Parathyroid adenoma (tissue), 2 donors: ENCODE data around the gene TM9SF3.

ENCODE experiments used
- H2AFZ ChIP-seq: fragments of 300-600 bp; sonication (generic); one replicate; pipeline ENCODE4 v1.7.0; 2017; ENCODE audit warnings: antibody characterized with exemption, mild to moderate bottlenecking
- H3K27ac ChIP-seq: fragments of 300-600 bp; sonication (generic); one replicate; pipeline ENCODE4 v1.7.0; 2017
- H3K27me3 ChIP-seq: fragments of 300-600 bp; sonication (generic); one replicate; pipeline ENCODE4 v1.7.0; 2017; ENCODE audit warnings: low read length; ENCODE audit not compliant: control insufficient read depth, insufficient read depth
- H3K36me3 ChIP-seq: fragments of 300-600 bp; sonication (generic); one replicate; pipeline ENCODE4 v1.7.0; 2017; ENCODE audit warnings: low read length; ENCODE audit not compliant: control insufficient read depth, insufficient read depth
- H3K4me1 ChIP-seq: fragments of 300-600 bp; sonication (generic); one replicate; pipeline ENCODE4 v1.7.0; 2017; ENCODE audit warnings: control low read depth
- H3K4me2 ChIP-seq: fragments of 300-600 bp; sonication (generic); one replicate; pipeline ENCODE4 v1.7.0; 2017; ENCODE audit warnings: low read length
- H3K4me3 ChIP-seq: fragments of 300-600 bp; sonication (generic); one replicate; pipeline ENCODE4 v1.7.0; 2017; ENCODE audit warnings: low read depth, low read length
- H3K79me2 ChIP-seq: fragments of 300-600 bp; sonication (generic); one replicate; pipeline ENCODE4 v1.7.0; 2017; ENCODE audit warnings: control low read depth
- H3K9ac ChIP-seq: fragments of 300-600 bp; sonication (generic); one replicate; pipeline ENCODE4 v1.7.0; 2017; ENCODE audit warnings: mild to moderate bottlenecking
- H3K9me3 ChIP-seq: fragments of 300-600 bp; sonication (generic); one replicate; pipeline ENCODE4 v1.7.0; 2017; ENCODE audit warnings: low read length; ENCODE audit not compliant: control insufficient read depth
- TF ChIP-seq, protein P1 (sequence below): fragments of 300-600 bp; sonication (generic); IDR thresholded peaks from one replicate; pipeline ENCODE4 v1.7.0; 2017; ENCODE audit warnings: antibody characterized with exemption, mild to moderate bottlenecking
- donor health status: primary hyperparathyroidism.

The TM9SF3 gene

DNA sequence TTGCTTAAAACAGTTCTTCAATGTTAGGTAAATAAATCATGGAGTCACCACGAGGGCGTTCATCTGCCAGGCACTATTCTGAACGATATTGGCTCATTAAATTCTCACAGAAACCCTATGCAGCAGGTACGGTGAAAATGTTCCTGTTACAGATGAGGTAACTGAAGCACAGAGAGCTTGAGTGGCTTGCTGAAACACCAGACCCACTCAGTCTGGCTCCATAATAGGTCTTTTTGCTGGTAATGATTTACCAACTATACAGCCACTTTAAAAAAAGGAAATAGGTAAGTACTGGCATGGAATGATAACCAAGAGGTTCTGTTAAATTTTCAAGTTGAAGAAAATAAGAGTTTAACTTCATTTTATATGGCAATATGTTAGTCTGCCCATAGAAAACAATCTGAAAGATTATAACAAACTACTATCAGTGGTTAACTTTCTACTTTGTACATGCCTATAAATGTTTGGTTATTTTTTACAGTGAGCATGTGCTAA is 1.3 kb upstream of the TM9SF3 start:
- Histone ChIP-seq H3K27ac (peak overlapping the region; percentile 87), H3K9me3 (no peaks in the 10 kb centered on the region), H3K9ac (no peak overlapping the region), H3K27me3 (no peaks in the 10 kb centered on the region), H3K4me3 (peak overlapping the region; percentile 79), H2AFZ (peak overlapping the region; percentile 90), H3K36me3 (no peaks in the 10 kb centered on the region), H3K4me2 (peak overlapping the region; percentile 89), H3K4me1 (peaks cover 12% of the 10 kb centered on the region), H3K79me2 (peaks cover 42% of the 10 kb centered on the region)
- TF ChIP-seq, protein P1, sequence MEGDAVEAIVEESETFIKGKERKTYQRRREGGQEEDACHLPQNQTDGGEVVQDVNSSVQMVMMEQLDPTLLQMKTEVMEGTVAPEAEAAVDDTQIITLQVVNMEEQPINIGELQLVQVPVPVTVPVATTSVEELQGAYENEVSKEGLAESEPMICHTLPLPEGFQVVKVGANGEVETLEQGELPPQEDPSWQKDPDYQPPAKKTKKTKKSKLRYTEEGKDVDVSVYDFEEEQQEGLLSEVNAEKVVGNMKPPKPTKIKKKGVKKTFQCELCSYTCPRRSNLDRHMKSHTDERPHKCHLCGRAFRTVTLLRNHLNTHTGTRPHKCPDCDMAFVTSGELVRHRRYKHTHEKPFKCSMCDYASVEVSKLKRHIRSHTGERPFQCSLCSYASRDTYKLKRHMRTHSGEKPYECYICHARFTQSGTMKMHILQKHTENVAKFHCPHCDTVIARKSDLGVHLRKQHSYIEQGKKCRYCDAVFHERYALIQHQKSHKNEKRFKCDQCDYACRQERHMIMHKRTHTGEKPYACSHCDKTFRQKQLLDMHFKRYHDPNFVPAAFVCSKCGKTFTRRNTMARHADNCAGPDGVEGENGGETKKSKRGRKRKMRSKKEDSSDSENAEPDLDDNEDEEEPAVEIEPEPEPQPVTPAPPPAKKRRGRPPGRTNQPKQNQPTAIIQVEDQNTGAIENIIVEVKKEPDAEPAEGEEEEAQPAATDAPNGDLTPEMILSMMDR: no peak

DNA sequence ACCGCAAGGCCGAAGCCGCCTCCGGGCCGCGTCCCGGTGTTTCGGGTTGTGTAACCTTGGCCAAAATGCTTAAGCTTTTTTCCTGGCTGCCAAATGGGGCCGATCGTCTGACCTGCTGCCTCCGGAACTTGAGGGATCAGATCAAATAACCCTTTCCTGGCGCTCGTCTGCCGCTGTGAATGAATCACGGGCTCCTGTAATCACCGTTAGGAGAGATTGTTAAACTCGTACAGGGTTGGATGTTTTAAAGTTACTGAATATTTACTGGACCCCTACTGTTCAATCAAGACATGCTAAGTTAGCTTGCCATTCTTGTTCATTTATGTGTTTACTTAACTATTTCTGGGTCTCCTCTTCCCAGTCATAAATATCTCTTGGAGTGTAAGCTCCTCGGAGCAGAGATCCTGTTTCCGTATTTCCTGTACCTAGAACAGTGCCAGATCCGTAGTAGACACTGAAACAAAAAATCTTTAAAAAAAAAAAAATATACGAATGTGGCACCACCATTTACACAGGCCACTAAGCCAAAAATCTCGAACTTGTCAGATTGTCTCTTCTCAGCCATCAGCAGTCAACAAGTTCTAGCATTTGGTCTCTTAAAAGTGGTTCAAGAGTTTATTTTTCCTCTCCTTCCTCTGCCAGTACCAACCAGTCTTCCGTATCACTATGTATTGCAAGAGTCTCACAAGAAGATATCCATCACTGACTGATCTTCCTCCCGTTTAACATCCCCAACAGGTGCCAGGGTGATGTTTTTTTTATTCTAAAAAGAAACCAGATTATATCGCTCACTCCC is 650 bp upstream of the TM9SF3 start:
- peak overlapping the region; percentile 87 for H3K27ac ChIP-seq
- H3K4me2 ChIP-seq: peak overlapping the region; percentile 89
- peak overlapping the region; percentile 90 for H2AFZ ChIP-seq
- H3K27me3 ChIP-seq: no peaks in the 10 kb centered on the region
- no peaks in the 10 kb centered on the region for H3K36me3 ChIP-seq
- TF ChIP-seq, protein P1: no peak
- no peaks in the 10 kb centered on the region for H3K9me3 ChIP-seq
- peaks cover 12% of the 10 kb centered on the region for H3K4me1 ChIP-seq
- peak overlapping the region; percentile 56 for H3K9ac ChIP-seq
- H3K4me3 ChIP-seq: peak overlapping the region; percentile 79
- H3K79me2 ChIP-seq: peaks cover 47% of the 10 kb centered on the region

DNA sequence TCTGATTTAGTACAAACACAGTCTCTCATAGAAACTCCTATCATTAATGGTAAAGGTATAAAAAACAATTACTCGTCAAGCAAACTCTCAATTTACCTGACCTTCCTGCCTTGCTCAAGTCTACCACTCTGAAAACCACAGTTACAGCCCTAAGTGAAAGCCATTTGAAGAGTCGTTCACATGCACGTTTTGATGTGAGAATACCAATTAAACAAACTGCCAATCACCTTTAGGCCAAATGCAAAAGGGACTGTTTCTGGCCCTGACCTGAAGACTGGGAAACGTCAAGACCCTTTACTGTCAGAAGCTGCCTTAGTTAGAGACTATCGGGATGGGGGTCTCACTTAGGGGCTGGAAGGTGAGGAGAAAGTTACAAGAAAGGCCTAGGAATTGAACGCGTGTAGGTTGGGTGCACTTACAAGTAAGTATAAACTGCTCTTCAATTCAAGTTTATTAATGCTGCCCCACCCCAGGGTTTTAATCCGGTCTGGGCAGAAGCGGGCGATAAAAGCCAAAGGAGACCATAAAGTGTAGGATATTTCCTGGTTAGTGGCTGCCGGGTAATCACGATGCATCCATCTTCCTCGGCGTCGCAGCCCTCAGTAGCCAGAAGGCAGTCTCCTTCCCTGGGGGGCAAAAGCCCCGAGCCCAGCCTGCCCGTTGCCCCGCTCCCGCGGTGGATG is 935 bp downstream of the TM9SF3 start:
- H3K4me1 ChIP-seq: peaks cover 14% of the 10 kb centered on the region
- TF ChIP-seq, protein P1: no peak
- no peaks in the 10 kb centered on the region for H3K27me3 ChIP-seq
- H3K79me2 ChIP-seq: peaks cover 49% of the 10 kb centered on the region
- H3K4me3 ChIP-seq: peak overlapping the region; percentile 88
- H3K9me3 ChIP-seq: no peaks in the 10 kb centered on the region
- peak overlapping the region; percentile 81 for H2AFZ ChIP-seq
- no peaks in the 10 kb centered on the region for H3K36me3 ChIP-seq
- H3K9ac ChIP-seq: peak overlapping the region; percentile 91
- H3K4me2 ChIP-seq: peak overlapping the region; percentile 85
- H3K27ac ChIP-seq: peak overlapping the region; percentile 87

DNA sequence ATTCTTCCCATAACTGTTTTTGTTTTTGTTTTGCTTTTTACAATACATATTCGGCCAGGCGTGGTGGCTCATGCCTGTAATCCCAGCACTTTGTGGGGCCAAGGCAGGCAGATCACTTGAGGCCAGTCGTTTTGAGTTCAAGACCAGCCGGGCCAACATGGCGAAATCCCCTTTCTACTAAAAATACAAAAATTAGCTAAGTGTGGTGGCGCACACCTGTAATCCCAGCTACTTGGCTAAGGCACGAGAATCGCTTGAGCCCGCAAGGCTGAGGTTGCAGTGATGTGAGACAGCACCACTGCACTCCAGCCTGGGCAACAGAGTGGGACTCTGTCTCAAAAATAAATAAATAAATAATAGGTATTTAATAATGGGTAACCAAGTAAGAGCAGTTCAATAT is 2.3 kb downstream of the TM9SF3 start:
- Histone ChIP-seq H3K27ac (no peak overlapping the region), H3K4me1 (peaks cover 14% of the 10 kb centered on the region), H3K9ac (no peak overlapping the region), H2AFZ (no peak overlapping the region), H3K79me2 (peaks cover 48% of the 10 kb centered on the region), H3K9me3 (no peaks in the 10 kb centered on the region), H3K4me3 (no peak overlapping the region), H3K4me2 (no peak overlapping the region), H3K36me3 (no peaks in the 10 kb centered on the region), H3K27me3 (no peaks in the 10 kb centered on the region)
- TF ChIP-seq, protein P1: no peak
